ENCODE results near the gene HAUS6. TPM values are rescaled to one million over a fixed set of nuclear protein-coding genes. Genes with fewer than 3 reads are reported as not detected.

Gene HAUS6
- total and polyA plus RNA-seq, 2 of the 8 experiments (the other 6 are each of a cell fraction or from before 2014, with no cell fraction given): 11.7 to 52.4 TPM

GRCh38 chr9:19028835-19029451, 73.8 kb downstream of the HAUS6 start (continued):
- no peak for TF ChIP-seq ATF2 (IDR thresholded peaks at IDR 0.05; ENCODE audit: low read length)
- TF ChIP-seq JUN (IDR thresholded peaks at IDR 0.05; ENCODE audit: low read depth, low read length): no peak
- TF ChIP-seq SIN3A (conservative IDR thresholded peaks at IDR 0.05 in 1 of 2, IDR thresholded peaks at IDR 0.05 in 1 of 2; ENCODE audit: low read depth in 1 of 2, low read length in 2 of 2): no peak
